HepG2 (cell line): ENCODE data around the gene CLCN2. TPM values are rescaled to one million over a fixed set of nuclear protein-coding genes. Genes with fewer than 3 reads are reported as not detected.

Experiments
- ATF7 ChIP-seq, 2 experiments: fragments of 450-650 bp in 1 of 2; sonication (generic) in 1 of 2; formaldehyde crosslinking in 1 of 2; IDR thresholded peaks; 2 replicates each; pipeline versions ENCODE4 v1.4.0 to v1.6.1; 2016 to 2020; ENCODE audit warnings: antibody characterized with exemption in 1 of 2, mild to moderate bottlenecking in 1 of 2, missing genetic modification reagents in 1 of 2
- BHLHE40 ChIP-seq: IDR thresholded peaks from 2 replicates; pipeline ENCODE4 v1.6.1; 2011; ENCODE audit warnings: low read length, improper control_type of control experiment
- CCAR2 ChIP-seq: fragments of 200-400 bp; formaldehyde crosslinking; optimal IDR thresholded peaks from 2 replicates; pipeline ENCODE3; 2018; ENCODE audit warnings: low read depth, mild to moderate bottlenecking, low read length, moderate library complexity
- CENPT ChIP-seq: sonication (generic); formaldehyde crosslinking; IDR thresholded peaks from 2 replicates; pipeline ENCODE4 v1.8.0; 2022; ENCODE audit warnings: low read depth, mild to moderate bottlenecking, moderate library complexity, missing genetic modification reagents
- FOXA1 ChIP-seq, 2 experiments: fragments of 450-650 bp in 1 of 2; sonication (generic) in 1 of 2; formaldehyde crosslinking in 1 of 2; IDR thresholded peaks; 2 replicates each; pipeline versions ENCODE4 v1.4.0 to v1.6.1; 2016 to 2020; ENCODE audit warnings: missing genetic modification reagents in 1 of 2
- HDAC1 ChIP-seq: sonication (generic); formaldehyde crosslinking; IDR thresholded peaks from 2 replicates; pipeline ENCODE4 v1.5.1; 2020; ENCODE audit warnings: mild to moderate bottlenecking, missing genetic modification reagents
- NCOA2 ChIP-seq: sonication (generic); formaldehyde crosslinking; IDR thresholded peaks from 2 replicates; pipeline ENCODE4 v1.8.0; 2022; ENCODE audit warnings: inconsistent platforms
- NFYC ChIP-seq: IDR thresholded peaks from 2 replicates; pipeline ENCODE4 v1.6.1; 2016; ENCODE audit warnings: missing genetic modification reagents, missing compliant biosample characterization
- POGZ ChIP-seq: sonication (generic); formaldehyde crosslinking; IDR thresholded peaks from 2 replicates; pipeline ENCODE4 v1.4.0; 2020; ENCODE audit warnings: mild to moderate bottlenecking, missing genetic modification reagents
- SCMH1 ChIP-seq: sonication (generic); formaldehyde crosslinking; IDR thresholded peaks from 2 replicates; pipeline ENCODE4 v1.9.0; 2021; ENCODE audit warnings: missing genetic modification reagents, mild to moderate bottlenecking, borderline replicate concordance
- SRSF4 ChIP-seq: fragments of 200-400 bp; formaldehyde crosslinking; IDR thresholded peaks from one replicate; pipeline ENCODE4 v1.6.1; 2018; ENCODE audit warnings: mild to moderate bottlenecking, low read depth, low read length, moderate library complexity; ENCODE audit not compliant: poor library complexity, severe bottlenecking
- TBP ChIP-seq: sonication (generic); formaldehyde crosslinking; IDR thresholded peaks from 2 replicates; pipeline ENCODE4 v1.5.0; 2020; ENCODE audit warnings: missing genetic modification reagents
- TGIF2 ChIP-seq: IDR thresholded peaks from 2 replicates; pipeline ENCODE4 v1.6.1; 2016; ENCODE audit warnings: control low read depth, missing compliant biosample characterization
- ZNF577 ChIP-seq: sonication (generic); formaldehyde crosslinking; IDR thresholded peaks from 2 replicates; pipeline ENCODE4 v1.4.0; 2020; ENCODE audit warnings: mild to moderate bottlenecking, low read depth, missing genetic modification reagents, borderline replicate concordance
- ZNF607 ChIP-seq: sonication (generic); formaldehyde crosslinking; IDR thresholded peaks from 2 replicates; pipeline ENCODE4 v1.5.1; 2020; ENCODE audit warnings: missing genetic modification reagents, mild to moderate bottlenecking, borderline replicate concordance
- ZSCAN29 ChIP-seq: sonication (generic); formaldehyde crosslinking; conservative IDR thresholded peaks from 2 replicates; pipeline ENCODE4 v1.4.0; 2020; ENCODE audit warnings: mild to moderate bottlenecking, missing genetic modification reagents
- polyA plus RNA-seq, 8 experiments: library from polyadenylated mRNA; depleted of rRNA in 3 of 8; stranded (reverse) in 7 of 8; unstranded in 1 of 8; fragments of >200 nt; fragmentation: Illumina TruSeq in 4 of 8; extraction: Trizol in 4 of 8; gene quantifications; 2 replicates each; pipeline versions ENCODE4 v1.2.1 to v1.2.3, GENCODE V29; 2011 to 2016; ENCODE audit warnings: low read depth in 4 of 8, missing spikeins in 1 of 8, mixed read lengths in 1 of 8; ENCODE audit not compliant: insufficient read depth in 1 of 8
- total RNA-seq, 5 experiments: library from RNA; depleted of rRNA; stranded (reverse); fragments of >200 nt; fragmentation: Illumina TruSeq; extraction: Trizol; gene quantifications; 2 replicates each; pipeline ENCODE4 v1.2.3, GENCODE V29; 2016; ENCODE audit warnings: low read depth in 1 of 5
- TF ChIP-seq, protein P1 (sequence below), 2 experiments: IDR thresholded peaks; 2 replicates each; pipeline ENCODE4 v1.6.1; 2011 to 2012; ENCODE audit warnings: low read length in 2 of 2, borderline replicate concordance in 1 of 2, low read depth in 1 of 2, mild to moderate bottlenecking in 1 of 2, moderate library complexity in 1 of 2
- TF ChIP-seq, protein P2 (sequence below): sonication (generic); formaldehyde crosslinking; IDR thresholded peaks from 2 replicates; pipeline ENCODE4 v1.8.0; 2022; ENCODE audit warnings: mild to moderate bottlenecking, missing genetic modification reagents, borderline replicate concordance
- TF ChIP-seq, protein P3 (sequence below): sonication (generic); formaldehyde crosslinking; IDR thresholded peaks from 2 replicates; pipeline ENCODE4 v1.4.0; 2020; ENCODE audit warnings: missing genetic modification reagents
- TF ChIP-seq, protein P4 (sequence below): sonication (generic); formaldehyde crosslinking; IDR thresholded peaks from 2 replicates; pipeline ENCODE4 v1.8.1; 2023; ENCODE audit warnings: missing genetic modification reagents, inconsistent platforms, borderline replicate concordance

Gene CLCN2
- total and polyA plus RNA-seq, 2 of the 13 experiments (the other 11 are each of a cell fraction or from before 2014, with no cell fraction given): 11.4 to 13.5 TPM

DNA sequence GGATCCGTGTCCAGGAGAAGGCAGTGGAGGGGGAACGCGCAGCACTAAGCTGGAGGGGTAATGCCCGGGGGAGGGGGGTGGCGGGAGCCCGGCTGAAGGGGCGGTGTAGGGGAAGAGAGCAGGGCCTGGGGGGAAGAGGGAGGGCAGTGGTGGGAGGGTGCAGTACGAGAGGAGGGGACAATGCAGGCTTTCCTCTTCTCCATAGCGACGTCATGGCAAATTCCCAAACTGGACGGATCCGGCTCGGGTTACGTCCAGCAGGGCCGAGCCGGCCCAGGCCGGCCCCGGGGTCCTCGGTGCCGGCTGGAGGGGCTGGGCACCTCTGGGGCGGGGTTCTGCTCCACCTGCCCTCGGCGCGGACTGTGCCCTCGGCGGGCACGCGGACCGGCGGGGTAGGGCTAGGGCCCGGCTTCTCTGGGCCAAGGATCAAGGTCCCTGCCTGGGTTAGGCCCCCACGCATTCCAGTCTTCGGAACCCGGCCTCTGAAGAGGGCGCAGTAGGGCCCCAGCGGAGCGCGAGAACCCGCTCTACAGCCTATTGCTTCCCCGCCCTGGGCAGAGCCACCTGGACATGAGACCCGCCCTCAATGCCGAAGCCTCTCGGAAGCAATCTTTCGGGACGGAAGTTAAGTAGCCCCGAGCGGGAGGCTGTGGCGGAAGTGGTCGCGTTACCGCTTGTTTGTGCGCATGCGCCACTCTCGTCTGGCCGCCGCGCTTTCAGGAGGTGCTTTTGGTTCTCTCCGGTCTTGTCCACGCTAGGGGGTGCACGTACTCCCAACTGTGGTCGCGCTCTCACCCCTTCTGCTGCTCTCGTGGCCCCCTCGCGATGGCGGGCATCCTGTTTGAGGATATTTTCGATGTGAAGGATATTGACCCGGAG is 1.5 kb upstream of the CLCN2 start (continued):
- TF ChIP-seq TGIF2 (CRISPR knock-in tag) (no peak), ATF7 (IDR thresholded peaks at IDR 0.05) (0 out of 2 replicates have a peak, but pooled peaks have one; percentile 2), ATF7 (CRISPR knock-in tag; IDR thresholded peaks at IDR 0.05) (peak; percentile 38; the same call in 1 of the 2 replicates), HDAC1 (CRISPR knock-in tag) (peak; percentile 81), FOXA1 (IDR thresholded peaks at IDR 0.05) (no peak), FOXA1 (CRISPR knock-in tag; IDR thresholded peaks at IDR 0.05) (no peak), CENPT (CRISPR knock-in tag) (peak; percentile 84; the same call in 1 of the 2 replicates), SRSF4 (no peak), ZNF577 (CRISPR knock-in tag) (0 out of 2 replicates have a peak, but pooled peaks have one; percentile 21), ZNF607 (CRISPR knock-in tag) (peak; percentile 90; the same call in 1 of the 2 replicates), TBP (CRISPR knock-in tag) (no peak), NFYC (peak; percentile 51), CCAR2 (no peak), SCMH1 (CRISPR knock-in tag) (no peak), POGZ (CRISPR knock-in tag) (peak; percentile 76), NCOA2 (CRISPR knock-in tag) (peak; percentile 78), BHLHE40 (peak; percentile 9; the same call in 1 of the 2 replicates), ZSCAN29 (CRISPR knock-in tag) (0 out of 2 replicates have a peak, but pooled peaks have one; percentile 75)
- TF ChIP-seq, protein P1, sequence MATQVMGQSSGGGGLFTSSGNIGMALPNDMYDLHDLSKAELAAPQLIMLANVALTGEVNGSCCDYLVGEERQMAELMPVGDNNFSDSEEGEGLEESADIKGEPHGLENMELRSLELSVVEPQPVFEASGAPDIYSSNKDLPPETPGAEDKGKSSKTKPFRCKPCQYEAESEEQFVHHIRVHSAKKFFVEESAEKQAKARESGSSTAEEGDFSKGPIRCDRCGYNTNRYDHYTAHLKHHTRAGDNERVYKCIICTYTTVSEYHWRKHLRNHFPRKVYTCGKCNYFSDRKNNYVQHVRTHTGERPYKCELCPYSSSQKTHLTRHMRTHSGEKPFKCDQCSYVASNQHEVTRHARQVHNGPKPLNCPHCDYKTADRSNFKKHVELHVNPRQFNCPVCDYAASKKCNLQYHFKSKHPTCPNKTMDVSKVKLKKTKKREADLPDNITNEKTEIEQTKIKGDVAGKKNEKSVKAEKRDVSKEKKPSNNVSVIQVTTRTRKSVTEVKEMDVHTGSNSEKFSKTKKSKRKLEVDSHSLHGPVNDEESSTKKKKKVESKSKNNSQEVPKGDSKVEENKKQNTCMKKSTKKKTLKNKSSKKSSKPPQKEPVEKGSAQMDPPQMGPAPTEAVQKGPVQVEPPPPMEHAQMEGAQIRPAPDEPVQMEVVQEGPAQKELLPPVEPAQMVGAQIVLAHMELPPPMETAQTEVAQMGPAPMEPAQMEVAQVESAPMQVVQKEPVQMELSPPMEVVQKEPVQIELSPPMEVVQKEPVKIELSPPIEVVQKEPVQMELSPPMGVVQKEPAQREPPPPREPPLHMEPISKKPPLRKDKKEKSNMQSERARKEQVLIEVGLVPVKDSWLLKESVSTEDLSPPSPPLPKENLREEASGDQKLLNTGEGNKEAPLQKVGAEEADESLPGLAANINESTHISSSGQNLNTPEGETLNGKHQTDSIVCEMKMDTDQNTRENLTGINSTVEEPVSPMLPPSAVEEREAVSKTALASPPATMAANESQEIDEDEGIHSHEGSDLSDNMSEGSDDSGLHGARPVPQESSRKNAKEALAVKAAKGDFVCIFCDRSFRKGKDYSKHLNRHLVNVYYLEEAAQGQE (IDR thresholded peaks at IDR 0.05; ENCODE audit: borderline replicate concordance in 1 of 2, low read depth in 1 of 2, low read length in 2 of 2): peak in 1 of 2 experiments; percentile 31; a peak in 1 of 4 replicates
- TF ChIP-seq, protein P2, sequence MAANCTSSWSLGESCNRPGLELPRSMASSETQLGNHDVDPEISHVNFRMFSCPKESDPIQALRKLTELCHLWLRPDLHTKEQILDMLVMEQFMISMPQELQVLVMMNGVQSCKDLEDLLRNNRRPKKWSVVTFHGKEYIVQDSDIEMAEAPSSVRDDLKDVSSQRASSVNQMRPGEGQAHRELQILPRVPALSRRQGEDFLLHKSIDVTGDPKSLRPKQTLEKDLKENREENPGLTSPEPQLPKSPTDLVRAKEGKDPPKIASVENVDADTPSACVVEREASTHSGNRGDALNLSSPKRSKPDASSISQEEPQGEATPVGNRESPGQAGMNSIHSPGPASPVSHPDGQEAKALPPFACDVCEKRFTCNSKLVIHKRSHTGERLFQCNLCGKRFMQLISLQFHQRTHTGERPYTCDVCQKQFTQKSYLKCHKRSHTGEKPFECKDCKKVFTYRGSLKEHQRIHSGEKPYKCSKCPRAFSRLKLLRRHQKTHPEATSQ: peak; percentile 69; the same call in 1 of the 2 replicates
- TF ChIP-seq, protein P3, sequence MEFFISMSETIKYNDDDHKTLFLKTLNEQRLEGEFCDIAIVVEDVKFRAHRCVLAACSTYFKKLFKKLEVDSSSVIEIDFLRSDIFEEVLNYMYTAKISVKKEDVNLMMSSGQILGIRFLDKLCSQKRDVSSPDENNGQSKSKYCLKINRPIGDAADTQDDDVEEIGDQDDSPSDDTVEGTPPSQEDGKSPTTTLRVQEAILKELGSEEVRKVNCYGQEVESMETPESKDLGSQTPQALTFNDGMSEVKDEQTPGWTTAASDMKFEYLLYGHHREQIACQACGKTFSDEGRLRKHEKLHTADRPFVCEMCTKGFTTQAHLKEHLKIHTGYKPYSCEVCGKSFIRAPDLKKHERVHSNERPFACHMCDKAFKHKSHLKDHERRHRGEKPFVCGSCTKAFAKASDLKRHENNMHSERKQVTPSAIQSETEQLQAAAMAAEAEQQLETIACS (CRISPR knock-in tag): peak; percentile 82
- TF ChIP-seq, protein P4, sequence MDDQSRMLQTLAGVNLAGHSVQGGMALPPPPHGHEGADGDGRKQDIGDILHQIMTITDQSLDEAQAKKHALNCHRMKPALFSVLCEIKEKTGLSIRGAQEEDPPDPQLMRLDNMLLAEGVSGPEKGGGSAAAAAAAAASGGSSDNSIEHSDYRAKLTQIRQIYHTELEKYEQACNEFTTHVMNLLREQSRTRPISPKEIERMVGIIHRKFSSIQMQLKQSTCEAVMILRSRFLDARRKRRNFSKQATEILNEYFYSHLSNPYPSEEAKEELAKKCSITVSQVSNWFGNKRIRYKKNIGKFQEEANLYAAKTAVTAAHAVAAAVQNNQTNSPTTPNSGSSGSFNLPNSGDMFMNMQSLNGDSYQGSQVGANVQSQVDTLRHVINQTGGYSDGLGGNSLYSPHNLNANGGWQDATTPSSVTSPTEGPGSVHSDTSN (CRISPR knock-in tag): no peak; the same call in 1 of the 2 replicates
